ENCODE results near the gene IPPK.

DNA sequence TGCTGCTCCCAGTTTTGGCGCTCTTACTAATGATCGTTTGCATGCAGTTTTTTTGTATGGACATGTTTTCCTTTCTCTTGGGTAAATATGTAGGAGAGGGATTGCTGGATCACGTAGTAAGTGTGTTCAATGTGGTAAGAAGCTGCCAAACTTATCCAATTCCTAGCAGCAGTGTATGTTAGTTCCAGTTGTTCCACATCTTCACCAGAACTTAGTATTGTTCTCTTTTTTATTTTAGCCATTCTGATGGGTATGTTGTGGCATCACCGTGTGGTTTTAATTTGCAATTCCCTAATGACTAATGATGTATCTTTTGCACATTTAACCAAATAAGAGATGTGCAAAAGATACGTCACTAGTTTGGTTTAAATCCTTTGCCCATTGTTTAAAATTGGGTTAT, 65.9 kb downstream of the IPPK start:
- TF ChIP-seq, protein P1, sequence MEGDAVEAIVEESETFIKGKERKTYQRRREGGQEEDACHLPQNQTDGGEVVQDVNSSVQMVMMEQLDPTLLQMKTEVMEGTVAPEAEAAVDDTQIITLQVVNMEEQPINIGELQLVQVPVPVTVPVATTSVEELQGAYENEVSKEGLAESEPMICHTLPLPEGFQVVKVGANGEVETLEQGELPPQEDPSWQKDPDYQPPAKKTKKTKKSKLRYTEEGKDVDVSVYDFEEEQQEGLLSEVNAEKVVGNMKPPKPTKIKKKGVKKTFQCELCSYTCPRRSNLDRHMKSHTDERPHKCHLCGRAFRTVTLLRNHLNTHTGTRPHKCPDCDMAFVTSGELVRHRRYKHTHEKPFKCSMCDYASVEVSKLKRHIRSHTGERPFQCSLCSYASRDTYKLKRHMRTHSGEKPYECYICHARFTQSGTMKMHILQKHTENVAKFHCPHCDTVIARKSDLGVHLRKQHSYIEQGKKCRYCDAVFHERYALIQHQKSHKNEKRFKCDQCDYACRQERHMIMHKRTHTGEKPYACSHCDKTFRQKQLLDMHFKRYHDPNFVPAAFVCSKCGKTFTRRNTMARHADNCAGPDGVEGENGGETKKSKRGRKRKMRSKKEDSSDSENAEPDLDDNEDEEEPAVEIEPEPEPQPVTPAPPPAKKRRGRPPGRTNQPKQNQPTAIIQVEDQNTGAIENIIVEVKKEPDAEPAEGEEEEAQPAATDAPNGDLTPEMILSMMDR (IDR thresholded peaks at IDR 0.05): no peak
- TF ChIP-seq POLR2AphosphoS5 (IDR thresholded peaks at IDR 0.05; ENCODE audit: low read depth, low read length) (no peak), TCF7L2 (IDR thresholded peaks at IDR 0.05; ENCODE audit: low read depth, low read length) (no peak), SIN3A (IDR thresholded peaks at IDR 0.05; ENCODE audit: borderline replicate concordance, insufficient read depth, low read depth, low read length) (no peak), REST (IDR thresholded peaks at IDR 0.05; ENCODE audit: insufficient read depth in 1 of 2, low read depth in 2 of 2, low read length in 1 of 2) (no peak)
